H1 (cell line): Measurements from ENCODE around the gene KIAA0930. TPM values are rescaled to one million over a fixed set of nuclear protein-coding genes. Genes with fewer than 3 reads are reported as not detected.

Experiments
- BCL11A ChIP-seq, 2 experiments: IDR thresholded peaks; one replicate each; pipeline ENCODE4 v1.6.1; 2011; ENCODE audit warnings: low read depth in 2 of 2, low read length in 2 of 2, mild to moderate bottlenecking in 2 of 2
- CEBPB ChIP-seq: IDR thresholded peaks from 2 replicates; pipeline ENCODE4 v1.6.1; 2012; ENCODE audit warnings: low read depth, low read length
- CHD7 ChIP-seq: fragments of 300-600 bp; sonication (generic); IDR thresholded peaks from 2 replicates; pipeline ENCODE4 v1.7.1; 2012; ENCODE audit warnings: low read length, moderate library complexity, mild to moderate bottlenecking, inconsistent platforms; ENCODE audit not compliant: insufficient replicate concordance
- FOSL1 ChIP-seq: IDR thresholded peaks from 2 replicates; pipeline ENCODE4 v1.6.1; 2011; ENCODE audit warnings: mild to moderate bottlenecking, low read depth, low read length, moderate library complexity; ENCODE audit not compliant: insufficient read depth
- JUN ChIP-seq: IDR thresholded peaks from 2 replicates; pipeline ENCODE4 v1.6.1; 2011; ENCODE audit warnings: low read depth, mild to moderate bottlenecking, improper control_type of control experiment, low read length
- KDM5A ChIP-seq: fragments of 200-600 bp; IDR thresholded peaks from 2 replicates; pipeline ENCODE4 v1.7.1; 2012; ENCODE audit warnings: mild to moderate bottlenecking, low read length, inconsistent platforms, mixed read lengths
- POU5F1 ChIP-seq: IDR thresholded peaks from 2 replicates; pipeline ENCODE4 v1.6.1; 2011; ENCODE audit warnings: low read depth, mild to moderate bottlenecking, low read length, moderate library complexity
- SIN3A ChIP-seq, 2 experiments: IDR thresholded peaks in 1 of 2; conservative IDR thresholded peaks in 1 of 2; 2 replicates each; pipeline ENCODE4 v1.6.1; 2011 to 2012; ENCODE audit warnings: low read length in 2 of 2, improper control_type of control experiment in 1 of 2, low read depth in 1 of 2, mild to moderate bottlenecking in 1 of 2
- SP4 ChIP-seq: IDR thresholded peaks from 2 replicates; pipeline ENCODE4 v1.6.1; 2012; ENCODE audit warnings: low read length, inconsistent platforms
- TEAD4 ChIP-seq: IDR thresholded peaks from 2 replicates; pipeline ENCODE4 v1.6.1; 2012; ENCODE audit warnings: low read depth, low read length, inconsistent platforms, mixed read lengths
- ZNF274 ChIP-seq: IDR thresholded peaks from 2 replicates; pipeline ENCODE4 v1.7.0; 2012; ENCODE audit warnings: low read length, borderline replicate concordance; ENCODE audit errors: extremely low read depth
- polyA plus RNA-seq, 7 experiments: library from polyadenylated mRNA; depleted of rRNA in 3 of 7; stranded (reverse) in 5 of 7; unstranded in 2 of 7; fragments of >200 nt in 5 of 7; fragments of 200-250 nt in 2 of 7; gene quantifications; 1 replicate in 5 of 7; 2 replicates in 1 of 7; 4 replicates in 1 of 7; pipeline versions ENCODE4 v1.2.1 to v1.2.3, GENCODE V29; 2011 to 2013; ENCODE audit warnings: missing spikeins in 2 of 7, mixed read lengths in 2 of 7
- total RNA-seq: library from RNA; stranded (reverse); fragmentation: NEBNext Ultra II Directional; extraction: Animal tissue kit (Norgen Biotek cat#: 25700); gene quantifications from 2 replicates; pipeline ENCODE4 v1.2.1, GENCODE V29; 2021

The KIAA0930 gene
- total and polyA plus RNA-seq, 2 of the 8 experiments (the other 6 are each of a cell fraction or from before 2014, with no cell fraction given) = 61.9 to 66.1 TPM

GRCh38 chr22:45254388-45254787, 13.7 kb upstream of the KIAA0930 start (continued):
- no peak for TF ChIP-seq CHD7
- TF ChIP-seq FOSL1 = no peak
- TF ChIP-seq ZNF274 = no peak
- no peak for TF ChIP-seq SP4
- TF ChIP-seq BCL11A (IDR thresholded peaks at IDR 0.05; ENCODE audit: low read depth in 2 of 2, low read length in 2 of 2) = no peak
- no peak for TF ChIP-seq SIN3A (conservative IDR thresholded peaks at IDR 0.05 in 1 of 2, IDR thresholded peaks at IDR 0.05 in 1 of 2; ENCODE audit: low read depth in 1 of 2, low read length in 2 of 2)
- TF ChIP-seq TEAD4 = no peak
- TF ChIP-seq KDM5A = no peak
- no peak for TF ChIP-seq POU5F1
- TF ChIP-seq JUN = no peak
- no peak for TF ChIP-seq CEBPB
